Karpas-422 (cell line): ENCODE data around the gene NEIL3. TPM values are rescaled to one million over a fixed set of nuclear protein-coding genes. Genes with fewer than 3 reads are reported as not detected.

Experiments
- DNase-seq: peaks from one replicate; pipeline ENCODE4 v3.0.0-alpha.2; 2015
- H2AFZ ChIP-seq: fragments of 200-600 bp; sonication (generic); 2 replicates; pipeline ENCODE4 v1.6.1; 2014; ENCODE audit warnings: antibody characterized with exemption, low read length, mixed read lengths
- H3K27ac ChIP-seq: fragments of 200-600 bp; sonication (generic); 2 replicates; pipeline ENCODE4 v1.5.1; 2014; ENCODE audit warnings: mild to moderate bottlenecking, low read length, moderate library complexity
- H3K27me3 ChIP-seq: fragments of 200-600 bp; sonication (generic); 2 replicates; pipeline ENCODE4 v1.6.1; 2014; ENCODE audit warnings: low read length, mixed read lengths
- H3K36me3 ChIP-seq: fragments of 200-600 bp; sonication (generic); 2 replicates; pipeline ENCODE4 v1.6.1; 2014; ENCODE audit warnings: low read length, mixed read lengths; ENCODE audit not compliant: insufficient read depth
- H3K4me1 ChIP-seq: fragments of 200-600 bp; sonication (generic); 2 replicates; pipeline ENCODE4 v1.6.1; 2014; ENCODE audit warnings: mild to moderate bottlenecking, low read length, mixed read lengths
- H3K4me2 ChIP-seq: fragments of 200-600 bp; sonication (generic); 2 replicates; pipeline ENCODE4 v1.6.1; 2014; ENCODE audit warnings: low read length, low read depth, mild to moderate bottlenecking; ENCODE audit not compliant: poor library complexity, severe bottlenecking
- H3K4me3 ChIP-seq: fragments of 200-600 bp; sonication (generic); 2 replicates; pipeline ENCODE4 v1.5.1; 2014; ENCODE audit warnings: mild to moderate bottlenecking, antibody characterized with exemption, low read length, mixed read lengths
- H3K79me2 ChIP-seq: fragments of 200-600 bp; sonication (generic); 2 replicates; pipeline ENCODE4 v1.6.1; 2014; ENCODE audit warnings: mild to moderate bottlenecking, low read length, mixed read lengths
- H3K9ac ChIP-seq: fragments of 200-600 bp; sonication (generic); 2 replicates; pipeline ENCODE4 v1.6.0; 2014; ENCODE audit warnings: low read length
- H3K9me2 ChIP-seq: fragments of 200-600 bp; sonication (generic), shearing (Covaris generic); replicated peaks from 2 replicates; pipeline ENCODE4 v1.6.0; 2014; ENCODE audit warnings: mild to moderate bottlenecking, low read length, moderate library complexity; ENCODE audit not compliant: insufficient read depth
- H3K9me3 ChIP-seq: fragments of 300-700, 200-600 bp; sonication (generic); 2 replicates; pipeline ENCODE4 v1.6.1; 2014; ENCODE audit warnings: low read length, mixed read lengths
- H4K20me1 ChIP-seq: fragments of 200-600 bp; sonication (generic); 2 replicates; pipeline ENCODE4 v1.6.1; 2014; ENCODE audit warnings: mild to moderate bottlenecking, antibody characterized with exemption, low read length, low read depth; ENCODE audit not compliant: insufficient read depth
- total RNA-seq: library from RNA; depleted of rRNA; stranded (reverse); fragments of >200 nt; shearing (Covaris generic); gene quantifications from 2 replicates; pipeline ENCODE4 v1.2.3, GENCODE V29; 2014; ENCODE audit warnings: low replicate concordance

Gene NEIL3
- total RNA-seq, 1 experiment from 2014 or later = 9.1 TPM

DNA sequence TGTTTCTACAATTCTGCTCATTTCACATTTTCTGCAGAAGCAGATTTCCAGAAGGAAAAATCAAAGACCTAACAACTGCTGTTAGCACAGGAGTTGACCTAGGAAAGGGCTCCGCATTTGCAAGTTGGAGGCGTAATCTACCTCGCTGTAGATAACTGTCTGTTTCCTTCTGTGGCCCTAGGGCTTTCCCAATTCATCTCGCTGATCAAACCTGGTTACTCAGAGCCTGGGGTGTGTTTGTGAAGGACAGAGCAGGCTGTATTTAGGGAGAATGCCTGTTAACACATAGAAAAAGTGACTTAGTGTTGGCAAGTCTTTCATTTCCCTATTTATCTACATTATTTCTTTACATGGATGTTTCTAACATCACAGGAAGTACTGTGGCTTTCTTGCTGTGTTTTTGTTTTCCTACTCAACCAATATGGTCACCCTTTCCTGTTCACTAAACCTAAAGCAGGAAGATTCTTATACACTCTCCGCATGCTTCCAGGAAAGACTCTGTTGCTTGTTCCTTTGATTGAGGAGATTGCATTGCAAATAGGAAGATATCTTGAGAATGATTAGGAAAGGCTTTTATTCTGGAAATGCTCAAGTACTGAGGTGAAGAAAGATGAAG is 92.1 kb downstream of the NEIL3 start:
- no peak overlapping the region for H3K4me3 ChIP-seq

DNA sequence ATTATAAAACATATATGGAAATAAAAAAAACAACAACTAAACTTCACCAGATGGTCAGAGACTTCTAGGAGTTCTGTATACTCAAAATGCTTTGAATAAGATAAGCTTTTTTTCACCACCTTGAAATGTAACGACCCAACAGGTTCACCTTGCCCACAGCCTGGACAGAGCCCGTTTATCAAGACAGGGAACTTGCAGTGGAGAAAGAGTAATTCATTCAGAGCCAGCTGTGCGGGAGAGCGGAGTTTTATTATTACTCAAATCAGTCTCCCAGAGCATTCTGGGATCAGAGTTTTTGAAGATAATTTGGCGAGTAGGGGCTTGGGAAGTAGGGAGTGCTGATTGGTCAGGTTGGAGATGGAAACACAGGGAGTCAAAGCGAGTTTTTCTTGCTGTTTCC is 94.1 kb downstream of the NEIL3 start:
- Histone ChIP-seq H3K79me2 (no peaks in the 10 kb centered on the region), H4K20me1 (no peaks in the 10 kb centered on the region), H3K4me2 (no peak overlapping the region), H3K9me2 (no peaks in the 10 kb centered on the region), H3K4me1 (no peaks in the 10 kb centered on the region), H2AFZ (no peak overlapping the region), H3K9ac (no peak overlapping the region), H3K27ac (no peak overlapping the region), H3K27me3 (no peaks in the 10 kb centered on the region), H3K36me3 (no peaks in the 10 kb centered on the region), H3K4me3 (no peak overlapping the region), H3K9me3 (no peaks in the 10 kb centered on the region)
- no peak for DNase-seq

More for the DNA sequence above, 92.1 kb downstream of the NEIL3 start:
- H3K9me3 ChIP-seq = no peaks in the 10 kb centered on the region
- no peak overlapping the region for H2AFZ ChIP-seq
- no peaks in the 10 kb centered on the region for H3K79me2 ChIP-seq
- H3K36me3 ChIP-seq = no peaks in the 10 kb centered on the region
- no peaks in the 10 kb centered on the region for H3K27me3 ChIP-seq
- H3K27ac ChIP-seq = no peak overlapping the region
- DNase-seq = no peak
- no peak overlapping the region for H3K4me2 ChIP-seq
- no peaks in the 10 kb centered on the region for H3K4me1 ChIP-seq
- no peaks in the 10 kb centered on the region for H4K20me1 ChIP-seq
- no peak overlapping the region for H3K9ac ChIP-seq
- H3K9me2 ChIP-seq = no peaks in the 10 kb centered on the region

DNA sequence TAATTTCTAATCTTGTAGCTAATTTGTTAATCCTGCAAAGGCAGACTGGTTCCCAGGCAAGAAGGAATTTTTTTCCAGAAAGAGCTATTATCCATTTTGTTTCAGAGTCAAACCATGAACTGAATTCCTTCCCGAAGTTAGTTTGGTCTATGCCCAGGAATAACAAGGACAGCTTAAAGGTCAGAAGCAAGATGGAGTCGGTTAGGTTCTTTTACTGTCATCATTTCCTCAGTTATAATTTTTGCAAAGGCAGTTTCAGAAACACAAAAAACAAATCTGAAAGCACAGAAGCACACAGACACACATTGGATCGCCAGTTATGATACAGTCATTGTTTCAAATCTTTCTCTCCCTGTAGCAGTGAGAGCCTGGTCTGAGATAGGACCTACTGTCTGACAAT is 94.7 kb downstream of the NEIL3 start:
- H3K27me3 ChIP-seq = no peaks in the 10 kb centered on the region
- H3K4me1 ChIP-seq = no peaks in the 10 kb centered on the region
- H4K20me1 ChIP-seq = no peaks in the 10 kb centered on the region
- no peak for DNase-seq
- H3K9ac ChIP-seq = no peak overlapping the region
- H3K4me3 ChIP-seq = no peak overlapping the region
- H3K79me2 ChIP-seq = no peaks in the 10 kb centered on the region
- H3K9me3 ChIP-seq = no peaks in the 10 kb centered on the region
- no peaks in the 10 kb centered on the region for H3K36me3 ChIP-seq
- no peak overlapping the region for H2AFZ ChIP-seq
- no peaks in the 10 kb centered on the region for H3K9me2 ChIP-seq
- no peak overlapping the region for H3K4me2 ChIP-seq
- no peak overlapping the region for H3K27ac ChIP-seq

DNA sequence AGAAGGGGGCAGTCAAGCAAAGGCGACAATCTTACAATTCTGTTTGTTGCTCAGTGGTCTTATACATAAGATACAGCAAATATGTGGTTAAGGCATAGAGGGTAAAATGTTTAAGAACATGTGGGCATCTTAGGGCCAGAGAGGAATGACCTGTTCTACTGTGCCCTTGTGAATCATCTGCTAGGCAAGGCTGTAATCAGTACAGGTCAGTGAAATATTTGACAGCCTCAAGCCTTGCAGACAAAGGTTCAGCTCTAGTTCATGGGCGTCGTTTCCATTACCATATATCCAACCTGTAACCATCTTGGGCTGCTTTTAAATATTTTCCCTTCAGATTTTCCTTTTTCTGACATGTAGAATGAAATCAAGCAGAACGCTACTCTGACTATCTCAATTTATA is 95.3 kb downstream of the NEIL3 start:
- no peak for DNase-seq
- H2AFZ ChIP-seq = no peak overlapping the region
- no peak overlapping the region for H3K9ac ChIP-seq
- no peaks in the 10 kb centered on the region for H3K9me2 ChIP-seq
- no peak overlapping the region for H3K4me2 ChIP-seq
- H3K27ac ChIP-seq = no peak overlapping the region
- no peaks in the 10 kb centered on the region for H3K4me1 ChIP-seq
- no peak overlapping the region for H3K4me3 ChIP-seq
- no peaks in the 10 kb centered on the region for H4K20me1 ChIP-seq
- no peaks in the 10 kb centered on the region for H3K9me3 ChIP-seq
- H3K79me2 ChIP-seq = no peaks in the 10 kb centered on the region
- no peaks in the 10 kb centered on the region for H3K36me3 ChIP-seq
- no peaks in the 10 kb centered on the region for H3K27me3 ChIP-seq

DNA sequence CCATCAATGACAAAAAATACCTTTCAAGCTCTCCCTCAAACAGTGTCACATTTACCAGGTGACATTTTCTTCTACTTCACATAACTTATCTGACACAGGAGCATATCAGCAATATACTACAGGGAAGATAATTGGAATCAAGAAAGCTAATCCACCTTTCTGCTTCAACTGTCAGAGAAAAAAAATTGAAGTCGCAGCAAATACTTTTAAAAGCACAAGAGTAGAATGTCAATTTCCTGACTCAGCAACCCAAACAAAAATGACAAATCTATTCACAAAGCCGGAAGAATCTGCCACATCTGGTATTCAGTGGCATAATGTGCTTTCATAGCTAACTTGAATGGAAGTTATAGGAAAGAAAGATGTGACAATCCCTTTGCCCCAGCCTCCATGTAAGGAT is 95.8 kb downstream of the NEIL3 start:
- DNase-seq = no peak
- no peaks in the 10 kb centered on the region for H4K20me1 ChIP-seq
- no peak overlapping the region for H2AFZ ChIP-seq
- no peaks in the 10 kb centered on the region for H3K79me2 ChIP-seq
- no peaks in the 10 kb centered on the region for H3K27me3 ChIP-seq
- H3K4me2 ChIP-seq = no peak overlapping the region
- no peak overlapping the region for H3K9ac ChIP-seq
- no peaks in the 10 kb centered on the region for H3K9me3 ChIP-seq
- H3K36me3 ChIP-seq = no peaks in the 10 kb centered on the region
- H3K27ac ChIP-seq = no peak overlapping the region
- H3K9me2 ChIP-seq = no peaks in the 10 kb centered on the region
- H3K4me3 ChIP-seq = no peak overlapping the region
- no peaks in the 10 kb centered on the region for H3K4me1 ChIP-seq

DNA sequence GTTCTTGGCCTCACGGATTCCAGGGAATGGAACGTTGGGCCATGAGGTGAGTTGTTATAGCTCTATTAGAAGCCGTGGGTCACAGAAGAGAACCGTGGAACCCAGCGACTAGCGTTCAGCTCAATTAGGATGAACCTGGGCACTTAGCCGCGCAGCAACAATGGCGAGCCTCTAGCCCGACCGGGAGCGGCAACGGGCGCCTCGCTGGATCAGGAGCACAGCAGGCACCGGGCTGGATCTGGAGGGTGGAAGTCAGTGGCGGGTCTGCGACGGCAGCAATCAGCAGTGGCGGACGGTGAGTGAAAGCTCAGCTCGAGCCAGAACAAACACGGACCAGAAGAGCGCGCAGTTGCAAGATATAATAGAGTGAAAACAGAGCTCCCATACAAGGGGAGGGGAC is 98.3 kb downstream of the NEIL3 start:
- Histone ChIP-seq H3K9me2 (no peaks in the 10 kb centered on the region), H3K4me3 (no peak overlapping the region), H3K27me3 (no peaks in the 10 kb centered on the region), H4K20me1 (no peaks in the 10 kb centered on the region), H3K79me2 (no peaks in the 10 kb centered on the region), H3K4me2 (no peak overlapping the region), H3K9me3 (no peaks in the 10 kb centered on the region), H3K9ac (no peak overlapping the region), H3K36me3 (no peaks in the 10 kb centered on the region), H3K4me1 (no peaks in the 10 kb centered on the region), H3K27ac (no peak overlapping the region), H2AFZ (no peak overlapping the region)
- no peak for DNase-seq

DNA sequence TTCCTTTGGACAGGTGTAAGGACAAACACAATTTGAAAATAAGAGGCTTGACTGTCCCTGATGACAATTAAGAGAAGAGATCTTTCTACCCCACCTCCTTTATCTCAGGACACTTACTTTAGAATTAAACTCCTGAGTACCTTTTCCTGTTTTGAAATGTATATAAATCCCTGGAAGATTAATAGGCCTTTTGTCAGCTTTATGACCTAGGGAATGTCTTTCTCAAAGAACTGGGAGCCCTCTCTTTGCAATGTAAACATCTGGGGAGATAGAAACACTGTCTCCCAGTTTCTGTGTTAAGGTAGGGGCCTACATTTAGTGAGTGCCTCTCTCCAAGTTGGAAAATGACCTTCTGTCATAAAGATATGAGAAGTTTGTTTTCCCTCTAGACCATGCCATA is 100.9 kb downstream of the NEIL3 start:
- Histone ChIP-seq H2AFZ (no peak overlapping the region), H3K79me2 (no peaks in the 10 kb centered on the region), H3K4me3 (no peak overlapping the region), H3K36me3 (no peaks in the 10 kb centered on the region), H3K4me2 (no peak overlapping the region), H3K4me1 (no peaks in the 10 kb centered on the region), H3K9me3 (no peaks in the 10 kb centered on the region), H3K9ac (no peak overlapping the region), H3K27me3 (no peaks in the 10 kb centered on the region), H4K20me1 (no peaks in the 10 kb centered on the region), H3K9me2 (no peaks in the 10 kb centered on the region), H3K27ac (no peak overlapping the region)
- no peak for DNase-seq

DNA sequence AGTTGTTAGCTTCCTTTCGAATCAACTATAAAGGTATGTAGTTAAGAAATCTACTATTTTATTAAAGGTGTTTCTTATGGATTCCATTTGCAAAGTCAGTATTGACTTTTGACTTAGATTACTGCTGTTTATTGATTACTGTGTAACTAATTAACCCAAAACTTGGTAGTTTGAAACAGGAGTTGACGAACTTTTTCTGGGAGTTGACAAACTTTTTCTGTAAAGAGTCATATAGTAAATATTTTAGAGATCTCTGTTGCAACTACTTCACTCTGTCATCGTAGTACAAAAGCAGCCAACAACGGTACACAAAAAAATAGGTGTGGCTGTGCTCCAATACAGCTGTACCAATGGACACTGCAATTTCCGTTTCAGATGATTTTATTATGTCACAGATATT is 102.3 kb downstream of the NEIL3 start:
- no peak for DNase-seq
- Histone ChIP-seq H2AFZ (no peak overlapping the region), H3K36me3 (no peaks in the 10 kb centered on the region), H3K4me3 (no peak overlapping the region), H3K27ac (no peak overlapping the region), H3K4me2 (no peak overlapping the region), H3K4me1 (no peaks in the 10 kb centered on the region), H3K9me3 (no peaks in the 10 kb centered on the region), H4K20me1 (no peaks in the 10 kb centered on the region), H3K79me2 (no peaks in the 10 kb centered on the region), H3K27me3 (no peaks in the 10 kb centered on the region), H3K9ac (no peak overlapping the region), H3K9me2 (no peaks in the 10 kb centered on the region)
